K562 (cell line): Measurements from ENCODE around the gene AP3B1. TPM values are rescaled to one million over a fixed set of nuclear protein-coding genes. Genes with fewer than 3 reads are reported as not detected.

ENCODE experiments used
- ARHGAP35 ChIP-seq: fragments of 450-650 bp; IDR thresholded peaks from 2 replicates; pipeline ENCODE4 v1.6.1; 2018; ENCODE audit not compliant: partially characterized antibody
- CREBBP ChIP-seq: IDR thresholded peaks from one replicate; pipeline ENCODE4 v1.6.1; 2012; ENCODE audit warnings: low read depth, mild to moderate bottlenecking, control low read depth, inconsistent platforms, low read length
- DIDO1 ChIP-seq: fragments of 450-650 bp; IDR thresholded peaks from 2 replicates; pipeline ENCODE4 v1.6.1; 2016; ENCODE audit warnings: low read depth, missing biosample characterization, missing genetic modification characterization
- E4F1 ChIP-seq: fragments of 250-450 bp; sonication (Bioruptor Pico); IDR thresholded peaks from 2 replicates; pipeline ENCODE4 v1.5.0; 2021; ENCODE audit warnings: mild to moderate bottlenecking, borderline replicate concordance
- HDAC3 ChIP-seq: fragments of 450-650 bp; IDR thresholded peaks from 2 replicates; pipeline ENCODE4 v1.6.1; 2018; ENCODE audit warnings: borderline replicate concordance, mild to moderate bottlenecking, moderate library complexity; ENCODE audit not compliant: partially characterized antibody
- HNRNPLL ChIP-seq: fragments of 200-400 bp; formaldehyde crosslinking; IDR thresholded peaks from 2 replicates; pipeline ENCODE4 v1.6.1; 2017; ENCODE audit warnings: low read length, low read depth, mild to moderate bottlenecking; ENCODE audit not compliant: poor library complexity, severe bottlenecking
- HOMEZ ChIP-seq: fragments of 250-450 bp; sonication (Bioruptor Pico); IDR thresholded peaks from 2 replicates; pipeline ENCODE4 v1.4.0; 2020; ENCODE audit warnings: mild to moderate bottlenecking, moderate library complexity
- MEF2D ChIP-seq: conservative IDR thresholded peaks from 2 replicates; pipeline ENCODE4 v1.6.1; 2016; ENCODE audit warnings: low read depth, missing genetic modification characterization, missing compliant biosample characterization
- PCBP2 ChIP-seq: fragments of 200-400 bp; formaldehyde crosslinking; IDR thresholded peaks from 2 replicates; pipeline ENCODE4 v1.6.1; 2018; ENCODE audit warnings: low read length, low read depth, mild to moderate bottlenecking, moderate library complexity; ENCODE audit not compliant: poor library complexity, severe bottlenecking
- PHB ChIP-seq: fragments of 250-450 bp; sonication (Bioruptor Pico); IDR thresholded peaks from 2 replicates; pipeline ENCODE4 v1.5.0; 2021
- PRMT5 ChIP-seq: sonication (generic); formaldehyde crosslinking; IDR thresholded peaks from 2 replicates; pipeline ENCODE4 v1.5.0; 2020; ENCODE audit warnings: missing genetic modification reagents
- TSHZ1 ChIP-seq: fragments of 250-450 bp; sonication (Bioruptor Pico); IDR thresholded peaks from 2 replicates; pipeline ENCODE4 v1.4.0; 2020; ENCODE audit warnings: mild to moderate bottlenecking, moderate library complexity
- ZBTB8A ChIP-seq: fragments of 450-650 bp; IDR thresholded peaks from 2 replicates; pipeline ENCODE4 v1.6.1; 2018; ENCODE audit warnings: mild to moderate bottlenecking, moderate library complexity; ENCODE audit not compliant: partially characterized antibody
- ZNF311 ChIP-seq: fragments of 250-450 bp; sonication (Bioruptor Pico); IDR thresholded peaks from 2 replicates; pipeline ENCODE4 v1.4.0; 2020; ENCODE audit warnings: mild to moderate bottlenecking, moderate library complexity
- polyA plus RNA-seq, 8 experiments: library from polyadenylated mRNA; depleted of rRNA in 4 of 8; stranded (reverse) in 5 of 8; unstranded in 3 of 8; fragments of >200 nt; fragmentation: Nextera tagmentation in 2 of 8; fragmentation: Illumina TruSeq in 1 of 8; extraction: Ambion mirVana in 2 of 8; extraction: Trizol in 1 of 8; gene quantifications; 2 replicates each; pipeline versions ENCODE4 v1.2.1 to v1.2.3, GENCODE V29; 2011 to 2014; ENCODE audit warnings: inconsistent platforms in 1 of 8, missing spikeins in 1 of 8
- total RNA-seq, 7 experiments: library from RNA; depleted of rRNA in 6 of 7; stranded (reverse); fragments of >200 nt in 6 of 7; fragmentation: Illumina TruSeq in 2 of 7; extraction: Trizol in 2 of 7; gene quantifications; 2 replicates each; pipeline versions ENCODE4 v1.2.1 to v1.2.3, GENCODE V29; 2011 to 2021; ENCODE audit warnings: low replicate concordance in 1 of 7
- TF ChIP-seq, protein P1 (sequence below): fragments of 450-650 bp; conservative IDR thresholded peaks from 2 replicates; pipeline ENCODE4 v1.6.1; 2016; ENCODE audit warnings: missing genetic modification characterization, low read depth, mild to moderate bottlenecking, control low read depth, missing compliant biosample characterization
- TF ChIP-seq, protein P2 (sequence below): sonication (generic); IDR thresholded peaks from 2 replicates; pipeline ENCODE4 v1.6.1; 2016
- TF ChIP-seq, protein P3 (sequence below): sonication (generic); formaldehyde crosslinking; IDR thresholded peaks from 2 replicates; pipeline ENCODE4 v1.8.0; 2022; ENCODE audit warnings: missing genetic modification reagents, mild to moderate bottlenecking, moderate library complexity, borderline replicate concordance

AP3B1 gene
- total and polyA plus RNA-seq, 9 of the 15 experiments (the other 6 are each of a cell fraction or from before 2014, with no cell fraction given) = 21.1 to 61.8 (median 42.2) TPM

DNA sequence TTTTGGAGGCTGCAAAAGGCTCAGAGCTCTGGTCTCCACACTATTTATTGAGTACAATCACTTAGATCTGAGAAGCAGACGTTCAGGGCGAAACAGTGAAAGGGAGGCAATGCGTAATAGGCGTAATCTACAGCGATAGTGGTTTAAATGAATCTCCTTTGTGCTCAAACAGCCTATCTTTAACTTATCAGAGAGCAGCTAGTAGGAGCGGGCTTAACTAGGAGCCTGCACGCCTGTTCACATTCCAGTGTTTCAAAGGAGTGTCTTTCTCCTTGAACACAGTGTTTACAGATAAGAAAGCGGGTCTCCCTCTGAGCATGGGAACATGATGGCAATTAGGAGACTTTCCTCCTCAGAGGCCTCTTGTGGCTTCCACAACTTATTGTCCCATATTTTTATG, 49.4 kb downstream of the AP3B1 start (continued):
- TF ChIP-seq, protein P1, sequence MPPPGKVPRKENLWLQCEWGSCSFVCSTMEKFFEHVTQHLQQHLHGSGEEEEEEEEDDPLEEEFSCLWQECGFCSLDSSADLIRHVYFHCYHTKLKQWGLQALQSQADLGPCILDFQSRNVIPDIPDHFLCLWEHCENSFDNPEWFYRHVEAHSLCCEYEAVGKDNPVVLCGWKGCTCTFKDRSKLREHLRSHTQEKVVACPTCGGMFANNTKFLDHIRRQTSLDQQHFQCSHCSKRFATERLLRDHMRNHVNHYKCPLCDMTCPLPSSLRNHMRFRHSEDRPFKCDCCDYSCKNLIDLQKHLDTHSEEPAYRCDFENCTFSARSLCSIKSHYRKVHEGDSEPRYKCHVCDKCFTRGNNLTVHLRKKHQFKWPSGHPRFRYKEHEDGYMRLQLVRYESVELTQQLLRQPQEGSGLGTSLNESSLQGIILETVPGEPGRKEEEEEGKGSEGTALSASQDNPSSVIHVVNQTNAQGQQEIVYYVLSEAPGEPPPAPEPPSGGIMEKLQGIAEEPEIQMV (tag) = no peak
- TF ChIP-seq HOMEZ (CRISPR knock-in tag) (no peak), PCBP2 (no peak), TSHZ1 (CRISPR knock-in tag) (no peak), HNRNPLL (peak; percentile 99), E4F1 (CRISPR knock-in tag) (no peak), DIDO1 (tag) (no peak), PHB (no peak), ZBTB8A (no peak), HDAC3 (peak; percentile 98), MEF2D (tag) (no peak), CREBBP (no peak), ZNF311 (CRISPR knock-in tag) (no peak), PRMT5 (CRISPR knock-in tag) (no peak), ARHGAP35 (no peak)
- TF ChIP-seq, protein P2, sequence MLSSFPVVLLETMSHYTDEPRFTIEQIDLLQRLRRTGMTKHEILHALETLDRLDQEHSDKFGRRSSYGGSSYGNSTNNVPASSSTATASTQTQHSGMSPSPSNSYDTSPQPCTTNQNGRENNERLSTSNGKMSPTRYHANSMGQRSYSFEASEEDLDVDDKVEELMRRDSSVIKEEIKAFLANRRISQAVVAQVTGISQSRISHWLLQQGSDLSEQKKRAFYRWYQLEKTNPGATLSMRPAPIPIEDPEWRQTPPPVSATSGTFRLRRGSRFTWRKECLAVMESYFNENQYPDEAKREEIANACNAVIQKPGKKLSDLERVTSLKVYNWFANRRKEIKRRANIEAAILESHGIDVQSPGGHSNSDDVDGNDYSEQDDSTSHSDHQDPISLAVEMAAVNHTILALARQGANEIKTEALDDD = peak; percentile 97
- TF ChIP-seq, protein P3, sequence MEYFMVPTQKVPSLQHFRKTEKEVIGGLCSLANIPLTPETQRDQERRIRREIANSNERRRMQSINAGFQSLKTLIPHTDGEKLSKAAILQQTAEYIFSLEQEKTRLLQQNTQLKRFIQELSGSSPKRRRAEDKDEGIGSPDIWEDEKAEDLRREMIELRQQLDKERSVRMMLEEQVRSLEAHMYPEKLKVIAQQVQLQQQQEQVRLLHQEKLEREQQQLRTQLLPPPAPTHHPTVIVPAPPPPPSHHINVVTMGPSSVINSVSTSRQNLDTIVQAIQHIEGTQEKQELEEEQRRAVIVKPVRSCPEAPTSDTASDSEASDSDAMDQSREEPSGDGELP (CRISPR knock-in tag) = no peak
